ENCODE measurements around the gene SYNE1. TPM values are rescaled to one million over a fixed set of nuclear protein-coding genes. Genes with fewer than 3 reads are reported as not detected.

SYNE1 gene
- polyA plus RNA-seq, 3 donors: 16.1 to 50.4 (median 27.0) TPM

GRCh38 chr6:152246554-152247337 lies 390.4 kb downstream of the SYNE1 start:
- H3K27ac ChIP-seq (ENCODE audit: low read depth, low read length): no peak overlapping the region
- 85 to 94% (median 89%) methylated on average over 4 of the region's 4 CpGs for WGBS, 3 donors

- H3K27ac ChIP-seq (ENCODE audit: low read depth, low read length): no peak overlapping the region
- WGBS, 3 donors: 67 to 81% (median 74%) methylated on average over 4 of the region's 4 CpGs
These were observed 392.0 kb downstream of the SYNE1 start for GRCh38 chr6:152244998-152245630.

GRCh38 chr6:152241013-152241766 lies 396.0 kb downstream of the SYNE1 start:
- WGBS, 3 donors: 31 to 67% (median 65%) methylated on average over 7 of the region's 7 CpGs
- no peak overlapping the region for H3K27ac ChIP-seq (ENCODE audit: low read depth, low read length)

GRCh38 chr6:152240436-152240835 lies 396.7 kb downstream of the SYNE1 start:
- WGBS, 3 donors: 59 to 80% (median 73%) methylated on average over 3 of the region's 3 CpGs

GRCh38 chr6:152236370-152237097 lies 400.6 kb downstream of the SYNE1 start:
- no peak overlapping the region for H3K27ac ChIP-seq (ENCODE audit: low read depth, low read length)
- 92 to 94% (median 93%) methylated on average over 8 of the region's 8 CpGs for WGBS, 3 donors

More at GRCh38 chr6:152240436-152240835, 396.7 kb downstream of the SYNE1 start:
- no peak overlapping the region for H3K27ac ChIP-seq (ENCODE audit: low read depth, low read length)

GRCh38 chr6:152233547-152234320 lies 403.4 kb downstream of the SYNE1 start:
- 87 to 91% (median 89%) methylated on average over 17 of the region's 17 CpGs for WGBS, 3 donors
- no peak overlapping the region for H3K27ac ChIP-seq (ENCODE audit: low read depth, low read length)

GRCh38 chr6:152232501-152233151 lies 404.5 kb downstream of the SYNE1 start:
- WGBS, 3 donors: 32 to 66% (median 55%) methylated on average over 5 of the region's 5 CpGs
- no peak overlapping the region for H3K27ac ChIP-seq (ENCODE audit: low read depth, low read length)

- WGBS, 3 donors: 73 to 98% (median 86%) methylated on average over 4 of the region's 4 CpGs
- H3K27ac ChIP-seq (ENCODE audit: low read depth, low read length): no peak overlapping the region
These were observed 407.8 kb downstream of the SYNE1 start for GRCh38 chr6:152229330-152229729.

GRCh38 chr6:152226119-152226518 lies 411.0 kb downstream of the SYNE1 start:
- no peak overlapping the region for H3K27ac ChIP-seq (ENCODE audit: low read depth, low read length)
- 97 to 98% (median 98%) methylated on average over 2 of the region's 2 CpGs for WGBS, 3 donors

GRCh38 chr6:152225241-152225934 lies 411.8 kb downstream of the SYNE1 start:
- WGBS, 3 donors: 75 to 90% (median 80%) methylated on average over 7 of the region's 7 CpGs
- H3K27ac ChIP-seq (ENCODE audit: low read depth, low read length): no peak overlapping the region

- no peak overlapping the region for H3K27ac ChIP-seq (ENCODE audit: low read depth, low read length)
- 76 to 85% (median 80%) methylated on average over 3 of the region's 3 CpGs for WGBS, 3 donors
These were observed 413.5 kb downstream of the SYNE1 start for GRCh38 chr6:152223636-152224035.

GRCh38 chr6:152221806-152222628 lies 415.1 kb downstream of the SYNE1 start:
- no peak overlapping the region for H3K27ac ChIP-seq (ENCODE audit: low read depth, low read length)
- 95 to 99% (median 96%) methylated on average over 4 of the region's 4 CpGs for WGBS, 3 donors

GRCh38 chr6:152220786-152221185 lies 416.4 kb downstream of the SYNE1 start:
- 79 to 89% (median 87%) methylated on average over 4 of the region's 4 CpGs for WGBS, 3 donors
- no peak overlapping the region for H3K27ac ChIP-seq (ENCODE audit: low read depth, low read length)

- WGBS, 3 donors: 91 to 98% (median 94%) methylated on average over 3 of the region's 3 CpGs
- no peak overlapping the region for H3K27ac ChIP-seq (ENCODE audit: low read depth, low read length)
These were observed 418.3 kb downstream of the SYNE1 start for GRCh38 chr6:152218887-152219286.

- WGBS, 3 donors: 95 to 98% (median 97%) methylated on average over 1 of the region's 1 CpG
- H3K27ac ChIP-seq (ENCODE audit: low read depth, low read length): no peak overlapping the region
These were observed 424.7 kb downstream of the SYNE1 start for GRCh38 chr6:152212437-152212836.

GRCh38 chr6:152209211-152209610 lies 428.0 kb downstream of the SYNE1 start:
- 95 to 96% (median 96%) methylated on average over 8 of the region's 8 CpGs for WGBS, 3 donors
- H3K27ac ChIP-seq (ENCODE audit: low read depth, low read length): no peak overlapping the region

All from adipose tissue (tissue), 3 donors.